WERI-Rb-1 (cell line): ENCODE results near the gene AFDN.

ENCODE experiments used
- DNase-seq: peaks from one replicate; pipeline ENCODE4 v3.0.0-alpha.2; 2020
- H3K27ac ChIP-seq: fragments of 250-450 bp; sonication (Bioruptor Pico); 2 replicates; pipeline ENCODE4 v1.5.1; 2020; ENCODE audit warnings: mild to moderate bottlenecking, moderate library complexity
- H3K27me3 ChIP-seq: fragments of 250-450 bp; sonication (Bioruptor Pico); 2 replicates; pipeline ENCODE4 v1.5.1; 2021; ENCODE audit warnings: mild to moderate bottlenecking, low read depth, moderate library complexity; ENCODE audit not compliant: insufficient read depth, severe bottlenecking
- H3K36me3 ChIP-seq: fragments of 250-450 bp; sonication (Bioruptor Pico); 2 replicates; pipeline ENCODE4 v1.5.1; 2020; ENCODE audit warnings: mild to moderate bottlenecking, moderate library complexity
- H3K4me3 ChIP-seq: 2 replicates; pipeline ENCODE4 v1.5.1; 2011; ENCODE audit warnings: low read depth, mild to moderate bottlenecking, control low read depth, low read length
- H3K9me3 ChIP-seq: fragments of 250-450 bp; sonication (Bioruptor Pico); 2 replicates; pipeline ENCODE4 v1.5.1; 2021; ENCODE audit warnings: mild to moderate bottlenecking, moderate library complexity; ENCODE audit not compliant: severe bottlenecking
- CTCF ChIP-seq: IDR thresholded peaks from 2 replicates; pipeline ENCODE4 v1.5.1; 2011; ENCODE audit warnings: low read depth, mild to moderate bottlenecking, control low read depth, inconsistent platforms, low read length

AFDN gene

GRCh38 chr6:167977717-167978467 is 151.2 kb downstream of the AFDN start:
- Histone ChIP-seq H3K36me3 (no peaks in the 10 kb centered on the region), H3K4me3 (no peak overlapping the region), H3K27me3 (no peaks in the 10 kb centered on the region), H3K27ac (no peak overlapping the region), H3K9me3 (no peaks in the 10 kb centered on the region)
- DNase-seq: no peak
- no peak for TF ChIP-seq CTCF

- DNase-seq: no peak
- no peak for TF ChIP-seq CTCF
- H3K4me3 ChIP-seq: no peak overlapping the region
Observed at GRCh38 chr6:167978607-167979006, 151.9 kb downstream of the AFDN start.

GRCh38 chr6:167979436-167980139 is 152.9 kb downstream of the AFDN start:
- Histone ChIP-seq H3K27ac (no peak overlapping the region), H3K36me3 (no peaks in the 10 kb centered on the region), H3K4me3 (no peak overlapping the region), H3K9me3 (no peaks in the 10 kb centered on the region), H3K27me3 (no peaks in the 10 kb centered on the region)
- no peak for DNase-seq
- TF ChIP-seq CTCF: no peak

More at GRCh38 chr6:167978607-167979006, 151.9 kb downstream of the AFDN start:
- Histone ChIP-seq H3K36me3 (no peaks in the 10 kb centered on the region), H3K27ac (no peak overlapping the region), H3K27me3 (no peaks in the 10 kb centered on the region), H3K9me3 (no peaks in the 10 kb centered on the region)

GRCh38 chr6:167980911-167981580 is 154.3 kb downstream of the AFDN start:
- H3K27me3 ChIP-seq: no peaks in the 10 kb centered on the region
- H3K36me3 ChIP-seq: no peaks in the 10 kb centered on the region
- TF ChIP-seq CTCF: no peak
- no peaks in the 10 kb centered on the region for H3K9me3 ChIP-seq
- no peak overlapping the region for H3K4me3 ChIP-seq
- H3K27ac ChIP-seq: no peak overlapping the region
- DNase-seq: no peak

GRCh38 chr6:167981916-167982462 is 155.3 kb downstream of the AFDN start:
- DNase-seq: no peak
- no peak overlapping the region for H3K4me3 ChIP-seq
- no peaks in the 10 kb centered on the region for H3K27me3 ChIP-seq
- no peak for TF ChIP-seq CTCF
- H3K36me3 ChIP-seq: no peaks in the 10 kb centered on the region
- H3K27ac ChIP-seq: no peak overlapping the region
- no peaks in the 10 kb centered on the region for H3K9me3 ChIP-seq
